SU-DHL-6 (cell line): ENCODE measurements around the gene PHF23.

Source experiments
- H2AFZ ChIP-seq: fragments of 200-600 bp; sonication (generic); 2 replicates; pipeline ENCODE4 v1.6.1; 2014; ENCODE audit warnings: low read depth, mild to moderate bottlenecking, moderate library complexity, mixed read lengths, antibody characterized with exemption, low read length; ENCODE audit not compliant: severe bottlenecking
- H3F3A ChIP-seq: fragments of 200-600 bp; shearing (Covaris generic); 2 replicates; pipeline ENCODE4 v1.6.0; 2016; ENCODE audit warnings: antibody characterized with exemption, mild to moderate bottlenecking; ENCODE audit not compliant: insufficient read depth
- H3K27ac ChIP-seq: fragments of 200-600 bp; sonication (generic); 2 replicates; pipeline ENCODE4 v1.5.1; 2016; ENCODE audit warnings: low read depth, mild to moderate bottlenecking, low read length, moderate library complexity, mixed read lengths
- H3K27me3 ChIP-seq: fragments of 200-600 bp; sonication (generic), shearing (Covaris generic); 2 replicates; pipeline ENCODE4 v1.6.0; 2014; ENCODE audit warnings: mild to moderate bottlenecking, low read length
- H3K36me3 ChIP-seq: fragments of 200-600 bp; sonication (generic); 2 replicates; pipeline ENCODE4 v1.6.1; 2014; ENCODE audit warnings: mild to moderate bottlenecking, low read length, mixed read lengths
- H3K4me2 ChIP-seq: fragments of 300-600, 200-600 bp; shearing (Covaris generic), sonication (generic); 2 replicates; pipeline ENCODE4 v1.6.0; 2014; ENCODE audit warnings: low read length, low read depth, mild to moderate bottlenecking; ENCODE audit not compliant: poor library complexity, severe bottlenecking
- H3K4me3 ChIP-seq: fragments of 200-600 bp; sonication (generic); 2 replicates; pipeline ENCODE4 v1.5.1; 2014; ENCODE audit warnings: antibody characterized with exemption, low read length, mild to moderate bottlenecking, mixed read lengths; ENCODE audit not compliant: insufficient read depth, poor library complexity, severe bottlenecking
- H3K79me2 ChIP-seq: fragments of 200-600 bp; sonication (generic); 2 replicates; pipeline ENCODE4 v1.6.1; 2014; ENCODE audit warnings: mild to moderate bottlenecking, low read length, moderate library complexity; ENCODE audit not compliant: insufficient read depth
- H3K9ac ChIP-seq: fragments of 200-600 bp; sonication (generic); 2 replicates; pipeline ENCODE4 v1.7.0; 2014; ENCODE audit warnings: mild to moderate bottlenecking, low read length
- H3K9me2 ChIP-seq: fragments of 200-600 bp; sonication (generic); replicated peaks from 2 replicates; pipeline ENCODE4 v1.6.1; 2014; ENCODE audit warnings: low read length; ENCODE audit not compliant: insufficient read depth
- H3K9me3 ChIP-seq: fragments of 200-600 bp; sonication (generic); 2 replicates; pipeline ENCODE4 v1.6.1; 2014; ENCODE audit warnings: low read length, mixed read lengths; ENCODE audit not compliant: insufficient read depth
- H4K20me1 ChIP-seq: fragments of 200-600 bp; sonication (generic); 2 replicates; pipeline ENCODE4 v1.6.1; 2014; ENCODE audit warnings: low read depth, mild to moderate bottlenecking, antibody characterized with exemption, low read length, moderate library complexity, mixed read lengths
- CTCF ChIP-seq: fragments of 200-600 bp; sonication (generic); IDR thresholded peaks from one replicate; pipeline ENCODE4 v1.5.1; 2017; ENCODE audit warnings: antibody characterized with exemption, mild to moderate bottlenecking, low read length, moderate library complexity; ENCODE audit not compliant: insufficient read depth, poor library complexity, severe bottlenecking
- EZH2phosphoT487 ChIP-seq: fragments of 200-600 bp; sonication (generic), shearing (Covaris generic); conservative IDR thresholded peaks from 2 replicates; pipeline ENCODE4 v1.6.1; 2018; ENCODE audit warnings: mild to moderate bottlenecking, antibody characterized with exemption, low read length, moderate library complexity, mixed read lengths

PHF23 gene

DNA sequence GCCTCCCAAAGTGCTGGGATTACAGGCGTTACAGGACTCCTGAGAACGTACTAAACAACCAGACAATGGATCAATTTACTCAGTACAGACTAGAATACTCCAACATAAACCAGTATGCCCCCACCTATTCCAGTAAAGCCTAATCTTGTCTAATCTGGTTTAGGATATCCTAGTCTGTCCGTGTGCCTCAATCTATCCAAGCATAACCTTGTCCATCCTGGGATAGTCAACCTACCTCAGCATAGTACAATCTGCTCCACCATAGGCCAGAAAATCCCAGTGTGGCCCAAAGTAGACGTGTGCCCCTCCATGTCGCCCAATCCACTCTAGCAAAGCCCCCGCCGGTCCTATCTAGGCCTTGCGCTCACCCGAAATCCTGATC, 5.6 kb downstream of the PHF23 start:
- TF ChIP-seq CTCF (no peak), EZH2phosphoT487 (no peak)
- H3K79me2 ChIP-seq: peaks cover 52% of the 10 kb centered on the region
- peaks cover 6% of the 10 kb centered on the region; the same call in 1 of the 2 replicates for H4K20me1 ChIP-seq
- peak overlapping the region; percentile 87 for H3K27ac ChIP-seq
- peak overlapping the region; percentile 82 for H3K9ac ChIP-seq
- 0 out of 2 replicates have a peak, but pooled peaks cover 3% of the 10 kb centered on the region for H3K36me3 ChIP-seq
- no peaks in the 10 kb centered on the region for H3K9me2 ChIP-seq
- peak overlapping the region; percentile 71 for H3K4me2 ChIP-seq
- H3K9me3 ChIP-seq: no peaks in the 10 kb centered on the region
- peak overlapping the region; percentile 2 for H2AFZ ChIP-seq
- H3K27me3 ChIP-seq: no peaks in the 10 kb centered on the region
- peak overlapping the region; percentile 83 for H3K4me3 ChIP-seq
- H3F3A ChIP-seq: peaks cover 26% of the 10 kb centered on the region

GRCh38 chr17:7232114-7232513, 7.1 kb downstream of the PHF23 start:
- peak overlapping the region; percentile 82; the same call in 1 of the 2 replicates for H3K9ac ChIP-seq

DNA sequence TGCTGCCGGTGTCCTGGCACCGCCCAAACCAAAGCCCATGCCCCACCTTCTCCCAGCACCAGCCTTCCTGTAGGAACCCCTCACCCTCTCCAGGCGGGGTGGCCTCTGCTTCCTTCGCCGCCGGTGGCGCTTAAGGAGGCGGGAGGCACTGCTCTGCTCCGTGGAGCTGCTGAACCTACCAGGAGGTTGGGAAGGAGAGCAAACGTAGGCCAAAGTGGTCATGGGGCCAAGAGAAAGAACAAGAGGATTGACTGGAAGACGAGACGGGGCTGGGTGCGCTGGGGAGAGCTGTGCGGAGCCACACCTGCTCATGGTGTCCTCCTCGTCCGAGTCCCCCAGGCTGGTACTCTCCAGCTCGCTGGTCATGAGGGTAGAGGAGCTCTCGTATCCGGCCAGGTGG, 9.8 kb downstream of the PHF23 start:
- Histone ChIP-seq H3K9ac (no peak overlapping the region), H3K9me2 (no peaks in the 10 kb centered on the region), H3K9me3 (no peaks in the 10 kb centered on the region), H3K79me2 (peaks cover 41% of the 10 kb centered on the region), H3K4me3 (no peak overlapping the region), H3F3A (no peaks in the 10 kb centered on the region), H3K36me3 (no peaks in the 10 kb centered on the region), H2AFZ (no peak overlapping the region), H3K27ac (no peak overlapping the region), H3K27me3 (no peaks in the 10 kb centered on the region), H3K4me2 (no peak overlapping the region), H4K20me1 (no peaks in the 10 kb centered on the region)
- TF ChIP-seq CTCF: no peak
- no peak for TF ChIP-seq EZH2phosphoT487

More at GRCh38 chr17:7232114-7232513, 7.1 kb downstream of the PHF23 start:
- Histone ChIP-seq H3K9me2 (no peaks in the 10 kb centered on the region), H3K27me3 (no peaks in the 10 kb centered on the region), H3F3A (peaks cover 21% of the 10 kb centered on the region), H3K36me3 (0 out of 2 replicates have a peak, but pooled peaks cover 3% of the 10 kb centered on the region), H3K9me3 (no peaks in the 10 kb centered on the region), H4K20me1 (peaks cover 2% of the 10 kb centered on the region; the same call in 1 of the 2 replicates), H2AFZ (no peak overlapping the region), H3K79me2 (peaks cover 46% of the 10 kb centered on the region), H3K4me3 (peak overlapping the region; percentile 39), H3K27ac (no peak overlapping the region), H3K4me2 (peak overlapping the region; percentile 71)
- TF ChIP-seq CTCF (no peak), EZH2phosphoT487 (no peak)

DNA sequence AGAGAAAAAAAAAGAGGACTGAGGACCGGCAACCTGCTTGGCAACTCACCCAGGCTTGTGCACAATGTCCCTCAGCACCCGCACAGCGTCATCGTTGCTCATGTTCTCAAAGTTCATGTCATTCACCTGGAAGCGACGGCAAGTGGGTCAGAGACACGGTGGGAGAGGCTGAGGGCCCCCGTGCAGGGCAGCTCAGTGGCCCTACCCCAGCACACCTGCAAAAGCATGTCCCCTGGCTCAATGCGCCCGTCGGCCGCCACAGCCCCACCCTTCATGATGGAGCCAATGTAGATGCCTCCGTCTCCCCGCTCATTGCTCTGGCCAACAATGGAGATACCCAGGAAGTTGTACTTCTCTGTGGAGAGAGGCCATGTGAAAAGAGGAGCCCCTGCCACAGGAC, 10.3 kb downstream of the PHF23 start:
- Histone ChIP-seq H2AFZ (no peak overlapping the region), H3F3A (no peaks in the 10 kb centered on the region), H3K4me2 (no peak overlapping the region), H3K27me3 (no peaks in the 10 kb centered on the region), H3K9me2 (no peaks in the 10 kb centered on the region), H3K4me3 (no peak overlapping the region), H3K36me3 (no peaks in the 10 kb centered on the region), H4K20me1 (no peaks in the 10 kb centered on the region), H3K79me2 (peaks cover 41% of the 10 kb centered on the region), H3K27ac (no peak overlapping the region), H3K9me3 (no peaks in the 10 kb centered on the region), H3K9ac (no peak overlapping the region)
- TF ChIP-seq EZH2phosphoT487 (no peak), CTCF (no peak)
